GM12873 (cell line): ENCODE results near the gene MAPK10.

Experiments
- CTCF ChIP-seq: IDR thresholded peaks from 2 replicates; pipeline ENCODE4 v1.5.1; 2012; ENCODE audit warnings: low read depth, mild to moderate bottlenecking, moderate library complexity, low read length, control low read depth; ENCODE audit not compliant: insufficient read depth; ENCODE audit errors: missing control alignments

MAPK10 gene

DNA sequence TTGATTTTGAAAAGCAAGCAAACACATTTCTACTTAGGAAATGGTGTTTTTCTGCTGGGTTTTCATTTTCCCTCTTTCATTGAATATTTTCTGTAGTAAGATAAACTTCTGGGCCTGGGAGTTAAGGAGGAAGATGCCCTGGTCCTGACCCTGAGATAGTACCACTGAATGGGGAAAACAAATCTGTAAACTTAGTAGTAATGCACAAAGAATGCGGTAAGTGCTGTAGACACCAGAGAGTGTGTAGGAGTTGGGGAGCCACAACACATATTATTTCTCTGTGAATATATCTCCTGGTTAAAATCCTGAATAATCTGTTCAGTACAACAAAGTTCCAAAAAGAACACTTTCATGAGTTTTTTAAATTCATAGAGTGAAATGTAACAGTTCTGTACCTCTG lies 178.3 kb downstream of the MAPK10 start:
- TF ChIP-seq CTCF = no peak

- no peak for TF ChIP-seq CTCF
Measured at GRCh38 chr4:86178211-86178610, 181.6 kb downstream of the MAPK10 start.

DNA sequence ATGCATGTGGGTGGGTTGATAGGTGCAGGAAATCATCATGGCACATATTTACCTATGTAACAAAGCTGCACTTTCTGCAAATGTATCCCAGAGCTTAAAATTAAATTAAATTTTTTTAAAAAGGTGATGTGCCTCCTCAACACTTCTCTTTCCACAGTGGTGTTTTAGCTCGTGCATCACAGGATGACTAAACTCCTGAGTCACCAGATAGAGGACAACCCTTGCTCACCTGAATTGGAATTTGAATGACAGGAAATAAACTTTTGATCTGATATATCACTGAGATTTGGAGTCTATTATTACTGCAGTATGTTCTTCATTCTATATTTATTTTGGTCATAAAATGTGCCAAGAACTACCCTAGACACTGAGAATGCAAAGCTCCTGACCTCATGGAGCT lies 185.3 kb downstream of the MAPK10 start:
- no peak for TF ChIP-seq CTCF

DNA sequence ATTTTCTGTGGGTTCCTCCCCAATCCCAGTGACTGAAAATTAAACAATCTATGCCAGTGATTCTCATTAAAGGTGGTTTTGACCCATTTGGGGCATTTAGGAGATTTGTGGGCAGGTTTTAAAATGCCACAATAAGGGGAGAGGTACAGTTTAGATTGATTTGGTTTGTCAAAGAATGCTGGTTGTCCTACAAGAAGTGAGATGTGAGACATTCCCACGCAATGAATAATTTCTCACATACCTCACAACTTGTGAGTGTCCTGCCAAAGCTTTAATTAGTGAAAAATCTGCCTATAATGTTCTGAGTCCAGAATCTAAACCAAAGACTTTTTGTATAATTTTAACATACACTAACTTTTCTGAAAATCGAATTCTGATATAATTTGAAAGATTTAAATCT lies 199.4 kb downstream of the MAPK10 start:
- TF ChIP-seq CTCF = no peak

- TF ChIP-seq CTCF = no peak
Measured at GRCh38 chr4:86159216-86159615, 200.6 kb downstream of the MAPK10 start.

- no peak for TF ChIP-seq CTCF
Measured at GRCh38 chr4:86156531-86156930, 203.3 kb downstream of the MAPK10 start.

DNA sequence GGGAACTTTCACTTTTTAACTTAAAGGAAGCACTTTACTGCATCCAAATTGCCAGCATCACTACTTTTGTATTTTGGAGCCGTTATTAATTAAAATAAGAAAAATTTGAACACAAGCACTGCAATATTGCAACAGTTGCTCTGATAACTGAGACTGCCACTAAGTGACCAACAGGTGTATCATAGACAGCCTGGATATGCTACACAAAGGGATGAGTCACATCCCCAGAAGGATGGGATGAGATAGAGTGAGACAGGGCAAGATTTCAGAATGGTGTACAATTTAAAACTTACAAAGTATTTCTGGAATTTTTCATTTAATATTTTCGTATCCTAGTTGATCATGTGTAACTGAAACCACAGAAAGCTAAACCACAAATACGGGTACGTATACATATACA lies 204.1 kb downstream of the MAPK10 start:
- no peak for TF ChIP-seq CTCF
